Measurements from ENCODE around the gene PPP2R5D.

- TF ChIP-seq CTCF (IDR thresholded peaks at IDR 0.05; ENCODE audit: borderline replicate concordance, extremely low read depth, low read length, poor library complexity, severe bottlenecking), result peak; percentile 25
- TF ChIP-seq EZH2 (IDR thresholded peaks at IDR 0.05; ENCODE audit: borderline replicate concordance, low read depth, low read length, severe bottlenecking), result no peak
These were observed 26.2 kb upstream of the PPP2R5D start for GRCh38 chr6:42958125-42958524.

Data from DND-41 (cell line).